GM13977 (cell line): ENCODE data around the gene CDKN2B-AS1.
"Not testable (repeated sequence)": the region's sequence is repeated elsewhere in the genome, so short reads cannot be mapped to it uniquely, and the experiment has no call there.

Experiments
- DNase-seq: peaks from one replicate; pipeline ENCODE4 v3.0.0; 2012; ENCODE audit warnings: low spot score
- in situ Hi-C: fragments of 300-500 bp; cut with MboI; formaldehyde crosslinking; loops from one replicate; pipeline ENCODE4 v1.12.0; 2022; ENCODE audit warnings: low sequenced_read_pairs, low pct_unique_long_range_greater_than_20kb, mixed read lengths, inconsistent platforms; ENCODE audit not compliant: unreplicated experiment
- TF ChIP-seq, protein P1 (sequence below): IDR thresholded peaks from 2 replicates; pipeline ENCODE4 v1.5.1; 2012; ENCODE audit warnings: mild to moderate bottlenecking, control low read depth; ENCODE audit not compliant: insufficient read depth; ENCODE audit errors: extremely low read depth, missing control alignments

The CDKN2B-AS1 gene

DNA sequence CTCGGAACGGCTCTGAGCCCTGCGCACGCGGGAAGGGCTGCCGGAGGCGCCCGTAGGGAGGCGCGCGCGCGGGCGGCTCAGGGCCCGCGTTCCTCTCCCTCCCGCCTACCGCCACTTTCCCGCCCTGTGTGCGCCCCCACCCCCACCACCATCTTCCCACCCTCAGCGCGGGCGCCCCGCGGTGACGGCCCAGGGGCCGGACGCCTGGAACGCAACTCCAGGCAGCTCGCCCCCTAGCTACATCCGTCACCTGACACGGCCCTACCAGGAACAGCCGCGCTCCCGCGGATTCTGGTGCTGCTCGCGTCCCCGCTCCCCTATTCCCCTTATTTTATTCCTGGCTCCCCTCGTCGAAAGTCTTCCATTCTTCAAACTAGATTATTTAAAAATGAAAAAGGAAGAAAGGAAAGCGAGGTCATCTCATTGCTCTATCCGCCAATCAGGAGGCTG is at the start of gene CDKN2B-AS1:
CDKN2B-AS1 (plus strand) TSS at position 236 of the 450 bp plus-strand sequence.
- TF ChIP-seq, protein P1, sequence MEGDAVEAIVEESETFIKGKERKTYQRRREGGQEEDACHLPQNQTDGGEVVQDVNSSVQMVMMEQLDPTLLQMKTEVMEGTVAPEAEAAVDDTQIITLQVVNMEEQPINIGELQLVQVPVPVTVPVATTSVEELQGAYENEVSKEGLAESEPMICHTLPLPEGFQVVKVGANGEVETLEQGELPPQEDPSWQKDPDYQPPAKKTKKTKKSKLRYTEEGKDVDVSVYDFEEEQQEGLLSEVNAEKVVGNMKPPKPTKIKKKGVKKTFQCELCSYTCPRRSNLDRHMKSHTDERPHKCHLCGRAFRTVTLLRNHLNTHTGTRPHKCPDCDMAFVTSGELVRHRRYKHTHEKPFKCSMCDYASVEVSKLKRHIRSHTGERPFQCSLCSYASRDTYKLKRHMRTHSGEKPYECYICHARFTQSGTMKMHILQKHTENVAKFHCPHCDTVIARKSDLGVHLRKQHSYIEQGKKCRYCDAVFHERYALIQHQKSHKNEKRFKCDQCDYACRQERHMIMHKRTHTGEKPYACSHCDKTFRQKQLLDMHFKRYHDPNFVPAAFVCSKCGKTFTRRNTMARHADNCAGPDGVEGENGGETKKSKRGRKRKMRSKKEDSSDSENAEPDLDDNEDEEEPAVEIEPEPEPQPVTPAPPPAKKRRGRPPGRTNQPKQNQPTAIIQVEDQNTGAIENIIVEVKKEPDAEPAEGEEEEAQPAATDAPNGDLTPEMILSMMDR: peak; percentile 32
- peak; percentile 73 for DNase-seq
- in situ Hi-C loops: no loop called here

DNA sequence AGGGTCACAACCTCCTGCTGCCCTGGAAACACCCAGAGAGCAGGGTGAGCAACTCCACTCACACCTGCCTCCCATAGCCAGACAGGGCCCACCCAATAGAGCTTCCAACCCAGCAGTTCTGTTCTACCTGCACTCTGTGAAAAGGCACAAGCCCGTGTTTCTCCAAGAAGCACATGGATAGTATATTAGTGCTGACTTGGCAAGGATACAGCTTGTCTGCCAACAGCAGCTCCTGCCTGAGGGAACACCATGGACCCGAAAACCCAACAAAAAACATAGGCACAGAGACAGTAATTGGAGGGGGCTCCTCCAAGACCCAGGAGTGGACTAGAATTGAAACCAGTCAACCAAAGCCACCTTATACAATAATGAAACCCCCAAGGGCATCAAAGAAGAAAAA is 49.0 kb upstream of the CDKN2B-AS1 start:
- TF ChIP-seq, protein P1: no peak
- DNase-seq: no peak
- in situ Hi-C loops: no loop called here

DNA sequence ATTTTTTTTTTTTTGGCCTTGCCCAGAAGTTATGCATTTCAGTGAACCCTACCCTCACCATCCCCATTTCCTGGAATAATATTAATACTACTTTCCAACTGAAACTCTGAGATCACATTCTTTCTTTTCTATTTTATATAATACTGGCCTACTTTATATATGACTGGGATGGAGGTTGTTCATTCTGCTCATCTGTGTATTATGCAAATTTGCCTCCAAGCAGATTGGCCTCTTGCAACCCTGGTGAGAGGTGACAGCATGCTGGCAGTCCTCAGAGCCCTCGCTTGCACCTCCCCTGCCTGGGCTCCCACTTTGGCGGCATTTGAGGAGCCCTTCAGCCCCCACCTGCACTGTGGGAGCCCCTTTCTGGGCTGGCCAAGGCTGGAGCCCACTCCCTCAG is 35.8 kb upstream of the CDKN2B-AS1 start:
- in situ Hi-C loops: no loop called here
- DNase-seq: no peak
- TF ChIP-seq, protein P1: no peak

DNA sequence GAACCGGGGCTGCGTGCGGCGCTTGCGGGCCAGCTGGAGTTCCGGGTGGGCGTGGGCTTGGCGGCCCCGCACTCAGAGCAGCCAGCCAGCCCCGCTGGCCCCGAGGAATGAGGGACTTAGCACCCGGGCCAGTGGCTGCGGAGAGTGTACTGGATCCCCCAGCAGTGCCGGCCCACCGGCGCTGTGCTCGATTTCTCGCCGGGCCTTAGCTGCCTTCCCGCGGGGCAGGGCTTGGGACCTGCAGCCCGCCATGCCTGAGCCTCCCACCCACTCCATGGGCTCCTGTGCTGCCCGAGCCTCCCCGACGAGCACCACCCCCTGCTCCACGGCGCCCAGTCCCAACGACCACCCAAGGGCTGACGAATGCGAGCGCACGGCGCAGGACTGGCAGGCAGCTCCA is 35.3 kb upstream of the CDKN2B-AS1 start:
- DNase-seq, in situ Hi-C loops: not testable (repeated sequence)

DNA sequence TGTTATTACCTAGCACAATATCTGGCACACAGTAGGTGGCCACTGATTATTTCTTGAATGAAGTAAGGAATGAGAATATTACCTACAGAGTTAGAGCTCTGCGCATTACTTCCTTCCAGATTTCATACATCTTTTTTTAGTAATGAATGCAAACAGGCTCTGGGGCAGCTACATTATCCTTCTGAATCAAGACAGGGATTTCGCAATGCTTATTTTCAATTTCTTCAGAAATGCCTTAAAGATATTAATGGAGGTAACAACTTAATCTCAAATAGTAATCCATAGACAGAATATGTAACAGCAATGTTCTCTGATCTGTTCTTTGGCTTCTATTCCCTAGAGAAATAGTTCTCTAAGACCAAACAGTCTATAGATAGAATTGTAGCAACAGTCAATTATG is 33.0 kb upstream of the CDKN2B-AS1 start:
- in situ Hi-C loops: no loop called here
- DNase-seq: no peak
- TF ChIP-seq, protein P1: no peak

DNA sequence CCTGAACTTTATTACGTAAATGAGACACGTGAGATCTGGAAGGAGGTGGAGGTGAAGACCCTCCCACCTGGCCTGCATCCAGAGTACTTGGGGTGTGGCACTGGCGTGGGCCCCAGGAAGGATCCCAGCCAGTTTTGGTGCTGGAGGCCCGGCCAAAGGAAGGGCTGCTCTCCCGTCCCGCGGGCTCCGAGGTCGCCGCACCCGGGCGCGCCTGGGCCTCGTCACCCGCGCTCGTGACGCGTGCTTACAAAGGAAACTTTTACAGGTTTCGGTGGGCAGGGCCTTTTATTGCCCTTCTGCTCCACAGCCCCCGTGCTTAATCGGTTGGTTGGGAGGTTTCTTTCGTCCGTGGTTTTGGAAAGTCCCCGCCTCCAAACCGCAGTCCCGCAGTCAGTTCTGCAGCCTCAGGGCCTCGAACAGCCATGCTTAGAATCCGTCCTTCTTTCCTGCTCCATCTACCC is 29.6 kb upstream of the CDKN2B-AS1 start:
- in situ Hi-C loops: no loop called here
- TF ChIP-seq, protein P1: no peak
- peak; percentile 74 for DNase-seq

DNA sequence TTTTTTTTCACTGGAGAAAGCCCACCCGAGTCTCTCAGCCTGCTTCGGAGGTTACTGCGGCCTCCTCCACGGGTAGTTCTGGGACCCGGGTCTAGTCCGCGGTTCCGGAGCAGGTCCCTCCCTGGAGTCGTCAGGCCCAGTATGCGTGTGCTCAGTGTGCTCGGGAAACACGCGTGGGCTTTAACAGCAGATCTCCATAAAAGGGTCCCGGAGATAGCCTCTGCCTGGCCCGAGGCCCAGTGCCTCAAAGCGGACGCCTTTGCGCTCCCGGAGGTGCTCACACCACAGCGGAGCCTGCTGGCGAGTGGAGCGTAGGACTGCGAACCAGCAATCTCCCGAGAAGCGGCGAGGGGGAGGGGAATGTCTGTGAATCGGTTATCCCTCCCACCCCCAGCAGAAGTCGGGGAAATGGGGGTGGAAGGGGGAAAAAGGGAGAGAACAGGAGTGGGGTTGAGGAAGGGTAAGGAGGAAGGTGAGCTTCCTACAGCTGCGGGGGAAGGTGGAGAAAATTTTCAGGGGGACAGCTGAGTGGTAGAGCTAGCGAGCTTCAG is 29.1 kb upstream of the CDKN2B-AS1 start:
- in situ Hi-C loops: no loop called here
- peak; percentile 80 for DNase-seq
- TF ChIP-seq, protein P1: peak; percentile 46
